ENCODE results near the gene MUTYH. TPM values are rescaled to one million over a fixed set of nuclear protein-coding genes. Genes with fewer than 3 reads are reported as not detected.

MUTYH gene
- total RNA-seq, 1 donor from 2014 or later: 63.0 TPM

- CTCF ChIA-PET: no interaction called here
- Mint-ChIP-seq H3K9me3 (no peaks in the 10 kb centered on the region), H3K36me3 (ENCODE audit: low read depth) (peaks cover 36% of the 10 kb centered on the region), H3K27me3 (no peaks in the 10 kb centered on the region), H3K4me3 (no peak overlapping the region), H3K27ac (no peak overlapping the region), H3K4me1 (peaks cover 15% of the 10 kb centered on the region)
- POLR2A ChIA-PET: interaction anchor here (1.2 kb wide), 1 partner anchor 8 kb away, joined by 4 read pairs; the partner anchor contains the start of gene TOE1
- ATAC-seq (ENCODE audit: low read depth) (no peak), DNase-seq (no peak)
- intact Hi-C loops (cut with micrococcal nuclease): no loop called here
- no peak for TF ChIP-seq CTCF (IDR thresholded peaks at IDR 0.05)
Measured at GRCh38 chr1:45331436-45332345, 8.5 kb downstream of the MUTYH start.

GRCh38 chr1:45329445-45329844 lies 10.8 kb downstream of the MUTYH start:
- H3K27ac Mint-ChIP-seq: peak overlapping the region; percentile 31
- H3K4me3 Mint-ChIP-seq: no peak overlapping the region
- H3K36me3 Mint-ChIP-seq (ENCODE audit: low read depth): peaks cover 35% of the 10 kb centered on the region
- TF ChIP-seq CTCF (IDR thresholded peaks at IDR 0.05): no peak
- CTCF ChIA-PET: interaction anchor here (0.9 to 1.1 kb wide), 2 partner anchors 10 to 164 kb away, joined by 3 read pairs; partner anchors contain the start of gene TOE1
- no peak for ATAC-seq (ENCODE audit: low read depth)
- no peaks in the 10 kb centered on the region for H3K27me3 Mint-ChIP-seq
- H3K4me1 Mint-ChIP-seq: peaks cover 18% of the 10 kb centered on the region
- DNase-seq: no peak
- POLR2A ChIA-PET: interaction anchor here (1.3 kb wide), 1 partner anchor 10 kb away, joined by 8 read pairs; the partner anchor contains the start of genes MUTYH and TOE1
- no peaks in the 10 kb centered on the region for H3K9me3 Mint-ChIP-seq
- intact Hi-C loops (cut with micrococcal nuclease): no loop called here

GRCh38 chr1:45328680-45329079 lies 11.6 kb downstream of the MUTYH start:
- ATAC-seq (ENCODE audit: low read depth) (no peak), DNase-seq (no peak)
- H3K9me3 Mint-ChIP-seq: no peaks in the 10 kb centered on the region
- H3K36me3 Mint-ChIP-seq (ENCODE audit: low read depth): peaks cover 28% of the 10 kb centered on the region
- intact Hi-C loops (cut with micrococcal nuclease): no loop called here
- H3K4me1 Mint-ChIP-seq: peaks cover 15% of the 10 kb centered on the region
- CTCF ChIA-PET: interaction anchor here (0.9 to 1.1 kb wide), 2 partner anchors 11 to 165 kb away, joined by 3 read pairs; partner anchors contain the start of gene TOE1
- H3K27ac Mint-ChIP-seq: no peak overlapping the region
- H3K27me3 Mint-ChIP-seq: no peaks in the 10 kb centered on the region
- peak overlapping the region; percentile 28 for H3K4me3 Mint-ChIP-seq
- POLR2A ChIA-PET: interaction anchor here (1.3 to 3.3 kb wide), 2 partner anchors 11 to 12 kb away, joined by 8 to 45 read pairs; partner anchors contain the start of genes MUTYH and TOE1
- no peak for TF ChIP-seq CTCF (IDR thresholded peaks at IDR 0.05)

- Mint-ChIP-seq H3K4me3 (peak overlapping the region; percentile 66), H3K27ac (no peak overlapping the region), H3K4me1 (peaks cover 15% of the 10 kb centered on the region), H3K36me3 (ENCODE audit: low read depth) (peaks cover 20% of the 10 kb centered on the region), H3K9me3 (no peaks in the 10 kb centered on the region), H3K27me3 (no peaks in the 10 kb centered on the region)
- DNase-seq: no peak
- intact Hi-C loops (cut with micrococcal nuclease): no loop called here
- CTCF ChIA-PET: interaction anchor here (0.8 kb wide), 1 partner anchor 23 kb away, joined by 3 read pairs; no protein-coding TSS in a partner anchor
- POLR2A ChIA-PET: interaction anchor here (1.2 to 3.3 kb wide), 6 partner anchors 12 to 606 kb away, joined by 3 to 45 read pairs (median 7); partner anchors contain the start of genes MUTYH, RPS8 and TOE1
- no peak for ATAC-seq (ENCODE audit: low read depth)
- no peak for TF ChIP-seq CTCF (IDR thresholded peaks at IDR 0.05)
Measured at GRCh38 chr1:45327644-45328515, 12.4 kb downstream of the MUTYH start.

Data from activated B cell treated with CpG ODN at 0.5 μM for 24 hours (primary cell).